ENCODE data around the gene ARL9.

Gene ARL9

GRCh38 chr4:56532239-56532638 lies 26.6 kb downstream of the ARL9 start:
- no peak for DNase-seq

DNA sequence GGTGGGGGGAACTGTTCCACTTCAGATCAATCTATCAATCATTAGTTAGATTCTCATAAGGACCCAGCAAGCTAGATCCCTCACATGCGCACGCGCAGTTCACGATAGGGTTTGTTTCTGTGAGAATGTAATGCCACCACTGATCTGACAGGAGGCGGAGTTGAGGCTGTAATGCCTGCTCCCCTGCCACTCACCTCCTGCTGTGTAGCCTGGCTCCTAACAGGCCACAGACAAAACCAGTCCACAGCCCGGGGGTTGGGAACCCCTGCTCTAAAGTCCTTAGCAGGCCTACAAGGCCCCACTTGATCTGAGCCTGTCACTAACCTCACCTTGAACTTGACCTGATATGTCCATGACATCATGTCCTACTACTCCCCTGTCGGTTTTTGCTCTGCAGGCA lies 30.3 kb downstream of the ARL9 start:
- no peak for DNase-seq

DNA sequence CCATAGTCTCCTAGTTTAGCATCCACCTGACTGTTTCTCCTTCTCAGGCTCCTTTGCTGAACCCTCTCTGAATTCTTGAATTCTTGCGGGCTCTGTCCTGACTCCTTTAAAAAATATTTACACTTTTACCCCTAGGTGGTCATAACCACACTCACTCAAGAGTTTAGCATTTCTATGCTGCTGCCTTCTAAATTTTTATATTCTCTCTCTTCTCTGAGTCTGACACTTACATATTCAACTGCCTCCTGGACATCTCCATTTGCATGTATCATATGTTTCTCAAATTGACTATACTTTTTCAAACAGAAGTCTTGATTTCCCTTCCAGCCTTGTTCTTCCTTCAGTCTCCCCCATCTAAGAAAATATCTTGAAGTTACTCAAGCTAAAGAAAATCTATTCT lies 31.6 kb downstream of the ARL9 start:
- DNase-seq: no peak

GRCh38 chr4:56540826-56541225 lies 35.2 kb downstream of the ARL9 start:
- no peak for DNase-seq

GRCh38 chr4:56544573-56545131 lies 39.1 kb downstream of the ARL9 start:
- peak; percentile 49 for DNase-seq

GRCh38 chr4:56550642-56551041 lies 45.1 kb downstream of the ARL9 start:
- no peak for DNase-seq

- no peak for DNase-seq
These were observed 45.9 kb downstream of the ARL9 start for GRCh38 chr4:56551516-56551915.

DNA sequence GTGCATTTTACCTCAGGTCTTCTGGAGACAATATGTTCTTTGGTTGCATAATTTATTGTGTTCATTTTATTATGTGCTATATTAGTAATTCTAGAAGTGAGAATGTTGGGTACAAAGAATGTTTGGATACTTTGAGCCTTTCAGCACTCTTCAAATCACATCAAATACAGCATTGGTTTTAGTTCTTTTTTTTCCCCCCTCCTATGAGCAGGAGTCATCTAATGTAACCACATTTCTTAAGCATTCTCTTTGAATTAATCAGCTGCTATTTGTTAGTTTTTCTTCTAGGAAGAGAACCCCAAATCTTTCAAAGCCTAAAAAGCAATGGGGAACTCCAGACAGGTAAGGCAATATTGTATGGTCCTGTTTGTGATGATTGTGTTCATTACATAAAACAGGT lies 46.7 kb downstream of the ARL9 start:
- no peak for DNase-seq

DNA sequence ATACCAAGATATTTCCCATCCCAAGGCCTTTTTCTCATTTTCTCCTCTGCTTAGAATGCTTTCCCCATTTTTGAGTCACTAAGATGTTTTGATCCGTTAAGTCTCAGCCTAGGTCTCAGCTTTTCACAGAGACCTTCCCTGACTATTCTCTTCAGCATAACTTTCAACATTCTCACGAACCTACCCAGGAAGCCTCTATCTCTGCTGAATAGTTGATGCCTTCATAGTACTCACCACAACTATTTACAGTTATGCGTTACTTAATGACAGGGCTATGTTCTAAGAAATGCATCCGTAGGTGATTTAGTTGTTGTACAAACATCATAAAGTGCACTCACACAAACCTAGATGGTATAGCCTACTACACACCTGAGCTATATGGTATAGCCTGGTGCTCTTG lies 64.5 kb downstream of the ARL9 start:
- no peak for DNase-seq
